HCT116 (cell line): ENCODE measurements around the gene RBM26. TPM values are rescaled to one million over a fixed set of nuclear protein-coding genes. Genes with fewer than 3 reads are reported as not detected.

ENCODE experiments used
- ATAC-seq: fragments of 200-7000 bp; cut with Tn5 transposase; 2 replicates; pipeline ENCODE4 v1.9.1; 2020; ENCODE audit warnings: mild to moderate bottlenecking, moderate library complexity
- BruUV-seq: library from RNA; stranded (reverse); fragments of 400-500 nt; replicated peaks from 2 replicates; lab custom pipeline; 2021; lab: Mats Ljungman, UMichigan
- CTCF ChIA-PET: fragments of 300-600 bp; sonication (Branson Sonifier 250); formaldehyde crosslinking; loops from one replicate; lab custom pipeline; 2021; ENCODE audit warnings: antibody characterized with exemption; lab: Charles Lee
- POLR2A ChIA-PET: fragments of 300-600, 350-600 bp; sonication (Branson Sonifier 250); formaldehyde crosslinking; loops from one replicate; lab custom pipeline; 2021; ENCODE audit warnings: antibody characterized with exemption; lab: Charles Lee
- RAD21 ChIA-PET, 2 experiments: fragments of 300-600 bp; sonication (Branson Sonifier 250); formaldehyde crosslinking; loops; one replicate each; lab custom pipeline; 2023; ENCODE audit warnings: low total read pairs in 2 of 2; ENCODE audit not compliant: uncharacterized antibody in 2 of 2, unreplicated experiment in 2 of 2, low non-redundant PET in 1 of 2; lab: Charles Lee
- DNase-seq: peaks from one replicate; pipeline ENCODE4 v3.0.0-alpha.2; 2010; ENCODE audit warnings: low read depth, low spot score
- H2AFZ ChIP-seq: fragments of 200-600 bp; shearing (Covaris generic), sonication (generic); 2 replicates; pipeline ENCODE4 v1.6.1; 2017; ENCODE audit warnings: low read depth, mixed run types, mixed read lengths, antibody characterized with exemption, low read length; ENCODE audit not compliant: poor library complexity, severe bottlenecking
- H3K27ac ChIP-seq: 2 replicates; pipeline ENCODE4 v1.5.1; 2012; ENCODE audit warnings: low read depth, low read length
- H3K27me3 ChIP-seq: fragments of 200-600 bp; sonication (generic); 2 replicates; pipeline ENCODE4 v1.6.1; 2016; ENCODE audit warnings: mixed run types, low read length, mixed read lengths; ENCODE audit not compliant: insufficient read depth
- H3K36me3 ChIP-seq, 2 experiments: fragments of 200-500 bp in 1 of 2; fragments of 200-600 bp in 1 of 2; sonication (Bioruptor generic) in 1 of 2; sonication (generic) in 1 of 2; 2 replicates each; pipeline versions ENCODE4 v1.5.1 to v1.6.1; 2014 to 2016; ENCODE audit warnings: low read length in 2 of 2, inconsistent platforms in 1 of 2, mixed read lengths in 1 of 2, mixed run types in 1 of 2; ENCODE audit not compliant: insufficient read depth in 2 of 2, control insufficient read depth in 1 of 2
- H3K4me1 ChIP-seq, 2 experiments: fragments of 200-600 bp in 1 of 2; sonication (generic) in 1 of 2; 2 replicates each; pipeline versions ENCODE4 v1.5.1 to v1.6.1; 2012 to 2017; ENCODE audit warnings: low read length in 2 of 2, inconsistent platforms in 1 of 2, mild to moderate bottlenecking in 1 of 2, mixed read lengths in 1 of 2, mixed run types in 1 of 2, moderate library complexity in 1 of 2; ENCODE audit not compliant: insufficient read depth in 2 of 2, control insufficient read depth in 1 of 2
- H3K4me2 ChIP-seq: fragments of 200-600 bp; sonication (generic); 2 replicates; pipeline ENCODE4 v1.6.1; 2017; ENCODE audit warnings: mixed run types, low read length, mixed read lengths
- H3K4me3 ChIP-seq, 2 experiments: fragments of 200-600 bp in 1 of 2; sonication (generic) in 1 of 2; replicated peaks in 1 of 2; 2 replicates each; pipeline ENCODE4 v1.5.1; 2011 to 2016; ENCODE audit warnings: low read length in 2 of 2, control low read depth in 1 of 2, low read depth in 1 of 2, mild to moderate bottlenecking in 1 of 2, mixed read lengths in 1 of 2, mixed run types in 1 of 2
- H3K79me2 ChIP-seq: fragments of 200-600 bp; sonication (generic); 2 replicates; pipeline ENCODE4 v1.6.1; 2017; ENCODE audit warnings: mild to moderate bottlenecking, mixed run types, low read length, moderate library complexity, mixed read lengths; ENCODE audit not compliant: insufficient read depth
- H3K9ac ChIP-seq: fragments of 200-600 bp; sonication (generic); 2 replicates; pipeline ENCODE4 v1.6.1; 2016; ENCODE audit warnings: low read length, mixed read lengths
- H3K9me2 ChIP-seq: fragments of 200-600 bp; sonication (generic), shearing (Covaris generic); 2 replicates; pipeline ENCODE4 v1.6.1; 2017; ENCODE audit warnings: mixed run types, mild to moderate bottlenecking, moderate library complexity; ENCODE audit not compliant: insufficient read depth
- H3K9me3 ChIP-seq, 2 experiments: fragments of 200-500 bp in 1 of 2; fragments of 200-600 bp in 1 of 2; sonication (Bioruptor generic) in 1 of 2; sonication (generic) in 1 of 2; 2 replicates each; pipeline ENCODE4 v1.6.1; 2014 to 2017; ENCODE audit warnings: low read length in 2 of 2, mixed read lengths in 2 of 2, inconsistent platforms in 1 of 2, low read depth in 1 of 2, mild to moderate bottlenecking in 1 of 2, mixed run types in 1 of 2, moderate library complexity in 1 of 2; ENCODE audit not compliant: control insufficient read depth in 1 of 2, insufficient read depth in 1 of 2
- H4K20me1 ChIP-seq: fragments of 200-600 bp; sonication (generic), shearing (Covaris generic); 2 replicates; pipeline ENCODE4 v1.6.1; 2017; ENCODE audit warnings: mixed run types, mild to moderate bottlenecking, moderate library complexity; ENCODE audit not compliant: insufficient read depth
- CBX3 ChIP-seq: IDR thresholded peaks from 2 replicates; pipeline ENCODE4 v1.6.1; 2012; ENCODE audit warnings: low read depth
- EGR1 ChIP-seq: IDR thresholded peaks from 2 replicates; pipeline ENCODE4 v1.6.1; 2012; ENCODE audit warnings: low read depth
- ELF1 ChIP-seq: IDR thresholded peaks from 2 replicates; pipeline ENCODE4 v1.6.1; 2012; ENCODE audit warnings: low read depth, borderline replicate concordance
- EZH2phosphoT487 ChIP-seq: fragments of 200-600 bp; IDR thresholded peaks from 2 replicates; pipeline ENCODE4 v1.6.1; 2018; ENCODE audit warnings: antibody characterized with exemption, borderline replicate concordance
- FOSL1 ChIP-seq: IDR thresholded peaks from 2 replicates; pipeline ENCODE4 v1.6.1; 2012; ENCODE audit warnings: low read depth
- JUND ChIP-seq: IDR thresholded peaks from 2 replicates; pipeline ENCODE4 v1.6.1; 2012
- POLR2A ChIP-seq: IDR thresholded peaks from 2 replicates; pipeline ENCODE4 v1.7.0; 2011; ENCODE audit warnings: borderline replicate concordance; ENCODE audit not compliant: insufficient read depth, insufficient read length; ENCODE audit errors: extremely low read depth
- POLR2AphosphoS5 ChIP-seq: IDR thresholded peaks from 2 replicates; pipeline ENCODE4 v1.6.1; 2011; ENCODE audit warnings: mild to moderate bottlenecking, low read depth, low read length, moderate library complexity
- SIN3A ChIP-seq: IDR thresholded peaks from 2 replicates; pipeline ENCODE4 v1.6.1; 2012; ENCODE audit warnings: low read depth
- SP1 ChIP-seq: IDR thresholded peaks from 2 replicates; pipeline ENCODE4 v1.6.1; 2012; ENCODE audit warnings: low read depth
- SRF ChIP-seq: IDR thresholded peaks from 2 replicates; pipeline ENCODE4 v1.6.1; 2012; ENCODE audit warnings: low read depth
- YY1 ChIP-seq: IDR thresholded peaks from 2 replicates; pipeline ENCODE4 v1.6.1; 2011; ENCODE audit warnings: low read length, low read depth, moderate library complexity, mild to moderate bottlenecking; ENCODE audit not compliant: insufficient replicate concordance; ENCODE audit errors: extremely low read depth
- ZBTB33 ChIP-seq: IDR thresholded peaks from 2 replicates; pipeline ENCODE4 v1.6.1; 2011; ENCODE audit warnings: mild to moderate bottlenecking, low read length, moderate library complexity; ENCODE audit not compliant: insufficient replicate concordance; ENCODE audit errors: extremely low read depth
- ZFX ChIP-seq: fragments of 450-650 bp; IDR thresholded peaks from 2 replicates; pipeline ENCODE4 v1.6.1; 2017
- intact Hi-C: fragments of 100-400 bp; cut with micrococcal nuclease; formaldehyde crosslinking; loops from 2 replicates; pipeline ENCODE4 v1.10.0; 2022
- total RNA-seq: library from RNA; stranded (reverse); gene quantifications from one replicate; pipeline ENCODE4 v1.2.1, GENCODE V29; 2021; ENCODE audit not compliant: unreplicated experiment
- TF ChIP-seq, protein P1 (sequence below): IDR thresholded peaks from 2 replicates; pipeline ENCODE4 v1.6.1; 2012
- TF ChIP-seq, protein P2 (sequence below): IDR thresholded peaks from 2 replicates; pipeline ENCODE4 v1.6.1; 2012; ENCODE audit warnings: low read depth
- TF ChIP-seq, protein P3 (sequence below), 3 experiments: fragments of 200-600 bp in 1 of 3; sonication (generic) in 1 of 3; IDR thresholded peaks in 2 of 3; conservative IDR thresholded peaks in 1 of 3; 2 replicates each; pipeline ENCODE4 v1.5.1; 2012 to 2017; ENCODE audit warnings: low read depth in 2 of 3, low read length in 2 of 3, antibody characterized with exemption in 1 of 3, borderline replicate concordance in 1 of 3, control low read depth in 1 of 3, mild to moderate bottlenecking in 1 of 3, mixed read lengths in 1 of 3, mixed run types in 1 of 3, moderate library complexity in 1 of 3; ENCODE audit not compliant: insufficient read depth in 1 of 3

RBM26 gene
- total RNA-seq, 1 experiment from 2014 or later: 52.5 TPM

DNA sequence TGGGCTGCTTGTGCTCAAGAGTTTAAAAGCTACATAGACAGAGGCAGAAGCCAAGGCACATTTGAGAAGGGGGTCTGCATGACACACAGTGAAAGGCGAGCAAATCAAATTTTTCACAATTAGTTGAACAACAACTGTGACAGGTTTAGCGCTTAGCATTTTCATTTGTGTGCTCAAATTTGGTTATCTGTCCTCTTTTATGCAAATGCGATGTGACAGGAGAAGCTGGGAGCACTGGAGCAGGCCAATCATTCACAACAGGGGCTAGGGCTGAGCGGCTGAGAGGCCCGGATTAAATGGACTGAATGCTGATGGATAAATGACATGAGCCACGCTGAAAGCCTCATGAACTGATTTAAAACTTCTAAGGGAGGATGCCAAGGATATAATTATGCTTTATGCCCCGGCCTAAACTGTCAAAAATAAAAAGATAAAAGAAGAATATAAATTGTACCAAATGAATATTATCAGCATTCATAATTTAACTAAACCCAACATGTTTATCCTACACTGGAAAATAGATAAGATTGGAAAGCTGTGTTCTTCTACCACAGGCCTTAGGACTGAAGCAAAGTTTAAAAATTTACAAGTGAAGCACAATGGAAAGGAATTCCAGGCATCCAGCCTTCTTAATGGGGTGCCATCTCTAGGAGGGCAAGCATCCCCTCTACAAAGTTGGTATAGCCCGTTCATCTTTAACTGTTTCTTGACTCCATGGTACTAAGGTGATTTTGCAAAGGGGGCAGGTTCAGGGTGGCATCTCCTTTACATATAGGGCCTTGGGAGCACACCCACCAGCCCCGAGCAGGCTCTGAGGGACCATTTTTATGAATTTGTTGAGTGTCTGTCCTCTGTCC lies 117.9 kb downstream of the RBM26 start:
- Histone ChIP-seq H3K9ac (no peak overlapping the region), H3K4me2 (no peak overlapping the region), H3K9me3 (no peaks in the 10 kb centered on the region), H4K20me1 (no peaks in the 10 kb centered on the region), H3K36me3 (no peaks in the 10 kb centered on the region), H3K4me3 (no peak overlapping the region), H3K27ac (no peak overlapping the region), H3K4me1 (no peaks in the 10 kb centered on the region), H3K9me2 (no peaks in the 10 kb centered on the region), H3K79me2 (no peaks in the 10 kb centered on the region), H3K27me3 (no peaks in the 10 kb centered on the region), H2AFZ (no peak overlapping the region)
- ChIA-PET POLR2A (no interaction called here), RAD21 (no interaction called here), CTCF (no interaction called here)
- intact Hi-C loops: no loop called here
- ATAC-seq (no peak), DNase-seq (no peak)
- TF ChIP-seq YY1: no peak
- no peak for TF ChIP-seq FOSL1
- no peak for TF ChIP-seq SRF
- TF ChIP-seq ZBTB33: no peak
- TF ChIP-seq POLR2AphosphoS5: no peak
- TF ChIP-seq CBX3: no peak
- TF ChIP-seq EGR1: no peak
- TF ChIP-seq SP1: no peak
- no peak for TF ChIP-seq ELF1
- TF ChIP-seq, protein P1, sequence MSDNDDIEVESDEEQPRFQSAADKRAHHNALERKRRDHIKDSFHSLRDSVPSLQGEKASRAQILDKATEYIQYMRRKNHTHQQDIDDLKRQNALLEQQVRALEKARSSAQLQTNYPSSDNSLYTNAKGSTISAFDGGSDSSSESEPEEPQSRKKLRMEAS: no peak
- TF ChIP-seq SIN3A: no peak
- TF ChIP-seq, protein P2, sequence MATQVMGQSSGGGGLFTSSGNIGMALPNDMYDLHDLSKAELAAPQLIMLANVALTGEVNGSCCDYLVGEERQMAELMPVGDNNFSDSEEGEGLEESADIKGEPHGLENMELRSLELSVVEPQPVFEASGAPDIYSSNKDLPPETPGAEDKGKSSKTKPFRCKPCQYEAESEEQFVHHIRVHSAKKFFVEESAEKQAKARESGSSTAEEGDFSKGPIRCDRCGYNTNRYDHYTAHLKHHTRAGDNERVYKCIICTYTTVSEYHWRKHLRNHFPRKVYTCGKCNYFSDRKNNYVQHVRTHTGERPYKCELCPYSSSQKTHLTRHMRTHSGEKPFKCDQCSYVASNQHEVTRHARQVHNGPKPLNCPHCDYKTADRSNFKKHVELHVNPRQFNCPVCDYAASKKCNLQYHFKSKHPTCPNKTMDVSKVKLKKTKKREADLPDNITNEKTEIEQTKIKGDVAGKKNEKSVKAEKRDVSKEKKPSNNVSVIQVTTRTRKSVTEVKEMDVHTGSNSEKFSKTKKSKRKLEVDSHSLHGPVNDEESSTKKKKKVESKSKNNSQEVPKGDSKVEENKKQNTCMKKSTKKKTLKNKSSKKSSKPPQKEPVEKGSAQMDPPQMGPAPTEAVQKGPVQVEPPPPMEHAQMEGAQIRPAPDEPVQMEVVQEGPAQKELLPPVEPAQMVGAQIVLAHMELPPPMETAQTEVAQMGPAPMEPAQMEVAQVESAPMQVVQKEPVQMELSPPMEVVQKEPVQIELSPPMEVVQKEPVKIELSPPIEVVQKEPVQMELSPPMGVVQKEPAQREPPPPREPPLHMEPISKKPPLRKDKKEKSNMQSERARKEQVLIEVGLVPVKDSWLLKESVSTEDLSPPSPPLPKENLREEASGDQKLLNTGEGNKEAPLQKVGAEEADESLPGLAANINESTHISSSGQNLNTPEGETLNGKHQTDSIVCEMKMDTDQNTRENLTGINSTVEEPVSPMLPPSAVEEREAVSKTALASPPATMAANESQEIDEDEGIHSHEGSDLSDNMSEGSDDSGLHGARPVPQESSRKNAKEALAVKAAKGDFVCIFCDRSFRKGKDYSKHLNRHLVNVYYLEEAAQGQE: no peak
- TF ChIP-seq, protein P3, sequence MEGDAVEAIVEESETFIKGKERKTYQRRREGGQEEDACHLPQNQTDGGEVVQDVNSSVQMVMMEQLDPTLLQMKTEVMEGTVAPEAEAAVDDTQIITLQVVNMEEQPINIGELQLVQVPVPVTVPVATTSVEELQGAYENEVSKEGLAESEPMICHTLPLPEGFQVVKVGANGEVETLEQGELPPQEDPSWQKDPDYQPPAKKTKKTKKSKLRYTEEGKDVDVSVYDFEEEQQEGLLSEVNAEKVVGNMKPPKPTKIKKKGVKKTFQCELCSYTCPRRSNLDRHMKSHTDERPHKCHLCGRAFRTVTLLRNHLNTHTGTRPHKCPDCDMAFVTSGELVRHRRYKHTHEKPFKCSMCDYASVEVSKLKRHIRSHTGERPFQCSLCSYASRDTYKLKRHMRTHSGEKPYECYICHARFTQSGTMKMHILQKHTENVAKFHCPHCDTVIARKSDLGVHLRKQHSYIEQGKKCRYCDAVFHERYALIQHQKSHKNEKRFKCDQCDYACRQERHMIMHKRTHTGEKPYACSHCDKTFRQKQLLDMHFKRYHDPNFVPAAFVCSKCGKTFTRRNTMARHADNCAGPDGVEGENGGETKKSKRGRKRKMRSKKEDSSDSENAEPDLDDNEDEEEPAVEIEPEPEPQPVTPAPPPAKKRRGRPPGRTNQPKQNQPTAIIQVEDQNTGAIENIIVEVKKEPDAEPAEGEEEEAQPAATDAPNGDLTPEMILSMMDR (IDR thresholded peaks at IDR 0.05 in 2 of 3, conservative IDR thresholded peaks at IDR 0.05 in 1 of 3; ENCODE audit: borderline replicate concordance in 1 of 3, insufficient read depth in 1 of 3, low read depth in 2 of 3, low read length in 2 of 3): no peak
- no peak for TF ChIP-seq EZH2phosphoT487
- no peak for TF ChIP-seq ZFX
- no peak for TF ChIP-seq JUND
- TF ChIP-seq POLR2A: no peak
- BruUV-seq: no TSS peak
